GM04503 (cell line): ENCODE measurements around the gene OPALIN.
"Not testable (repeated sequence)": the region's sequence is repeated elsewhere in the genome, so short reads cannot be mapped to it uniquely, and the experiment has no call there.

Experiments
- DNase-seq: peaks from one replicate; pipeline ENCODE4 v3.0.0-alpha.2; 2012; ENCODE audit warnings: low read depth

The OPALIN gene

GRCh38 chr10:96338279-96338925 lies 20.4 kb downstream of the OPALIN start:
- DNase-seq: no peak

GRCh38 chr10:96337106-96337505 lies 21.7 kb downstream of the OPALIN start:
- no peak for DNase-seq

- DNase-seq: peak; percentile 6
These were observed 23.9 kb downstream of the OPALIN start for GRCh38 chr10:96334616-96335526.

GRCh38 chr10:96333101-96333500 lies 25.7 kb downstream of the OPALIN start:
- DNase-seq: no peak

GRCh38 chr10:96327462-96327861 lies 31.3 kb downstream of the OPALIN start:
- no peak for DNase-seq

GRCh38 chr10:96325719-96326373 lies 33.0 kb downstream of the OPALIN start:
- no peak for DNase-seq

- DNase-seq: no peak
These were observed 34.4 kb downstream of the OPALIN start for GRCh38 chr10:96324447-96324846.

GRCh38 chr10:96322275-96322674 lies 36.5 kb downstream of the OPALIN start:
- no peak for DNase-seq

GRCh38 chr10:96321822-96322221 lies 37.0 kb downstream of the OPALIN start:
- no peak for DNase-seq

- DNase-seq: no peak
These were observed 38.9 kb downstream of the OPALIN start for GRCh38 chr10:96319754-96320474.

GRCh38 chr10:96317067-96317833 lies 41.6 kb downstream of the OPALIN start:
- no peak for DNase-seq

- no peak for DNase-seq
These were observed 45.5 kb downstream of the OPALIN start for GRCh38 chr10:96313344-96313743.

- DNase-seq: no peak
These were observed 47.6 kb downstream of the OPALIN start for GRCh38 chr10:96311180-96311715.

GRCh38 chr10:96310321-96310669 lies 48.5 kb downstream of the OPALIN start:
- no peak for DNase-seq

- no peak for DNase-seq
These were observed 49.0 kb downstream of the OPALIN start for GRCh38 chr10:96309628-96310320.

- not testable (repeated sequence) for DNase-seq
These were observed 49.9 kb downstream of the OPALIN start for GRCh38 chr10:96308854-96309253.

GRCh38 chr10:96306516-96306915 lies 52.3 kb downstream of the OPALIN start:
- no peak for DNase-seq

GRCh38 chr10:96305019-96305418 lies 53.8 kb downstream of the OPALIN start:
- DNase-seq: no peak

GRCh38 chr10:96304230-96304629 lies 54.6 kb downstream of the OPALIN start, which contains the start of gene DNTT:
Gene DNTT, plus strand, starts transcription at chr10:96304434. Its CDS starts 64 bp downstream, at chr10:96304498.
- no peak for DNase-seq

- no peak for DNase-seq
These were observed 57.2 kb downstream of the OPALIN start for GRCh38 chr10:96301616-96302015.
